HepG2 (cell line): ENCODE results near the gene PPRC1.

ENCODE experiments used
- HDAC6 ChIP-seq: fragments of 200-600 bp; sonication (generic); IDR thresholded peaks from 2 replicates; pipeline ENCODE4 v1.7.0; 2017; ENCODE audit warnings: mild to moderate bottlenecking, antibody characterized with exemption, low read length, low read depth
- KAT8 ChIP-seq: IDR thresholded peaks from 2 replicates; pipeline ENCODE4 v1.6.1; 2016; ENCODE audit warnings: missing genetic modification reagents, missing compliant biosample characterization
- MYC ChIP-seq: sonication (generic); formaldehyde crosslinking; IDR thresholded peaks from 2 replicates; pipeline ENCODE4 v1.9.0; 2021; ENCODE audit warnings: missing genetic modification reagents, borderline replicate concordance
- ZNF292 ChIP-seq: sonication (generic); formaldehyde crosslinking; IDR thresholded peaks from 2 replicates; pipeline ENCODE4 v1.8.1; 2022; ENCODE audit warnings: mild to moderate bottlenecking, low read depth, missing genetic modification reagents, borderline replicate concordance

DNA sequence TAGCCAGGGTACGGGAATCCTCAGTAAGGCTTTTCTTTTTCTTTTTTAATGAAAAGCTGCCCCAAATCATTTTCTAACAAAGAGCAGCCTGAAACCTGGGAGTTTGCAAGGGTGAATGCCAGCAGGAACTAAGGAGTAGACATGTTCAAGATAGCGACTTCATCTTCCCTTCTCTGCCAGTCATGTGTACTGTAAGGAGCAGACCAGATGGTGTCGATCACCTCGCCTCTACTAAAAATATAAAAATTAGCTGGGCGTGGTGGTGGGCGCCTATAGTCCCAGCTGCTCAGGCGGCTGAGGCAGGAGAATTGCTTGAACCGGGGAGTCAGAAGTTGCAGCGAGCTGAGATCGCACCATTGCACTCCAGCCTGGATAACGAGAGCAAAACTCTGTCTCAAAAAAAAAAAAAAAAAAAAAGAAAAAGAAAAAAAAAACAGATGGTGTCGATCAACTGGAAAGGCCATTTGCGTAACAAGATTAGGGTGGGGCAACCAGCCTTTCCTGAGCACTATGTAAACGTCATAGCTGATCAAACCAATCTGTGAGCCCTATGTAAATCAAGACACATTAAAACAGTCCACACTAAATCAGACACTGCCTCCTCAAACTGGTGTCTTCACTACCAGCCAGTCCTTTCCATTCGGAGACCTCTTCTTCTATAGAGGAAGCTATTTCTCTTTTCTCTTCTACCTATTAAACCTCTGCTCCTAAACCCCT lies 53.1 kb downstream of the PPRC1 start:
- TF ChIP-seq KAT8 (CRISPR knock-in tag) (no peak), ZNF292 (CRISPR knock-in tag) (no peak), HDAC6 (no peak), MYC (no peak)
